Activated CD8-positive, alpha-beta memory T cell treated with anti-CD3 and anti-CD28 coated beads, Interleukin-2, amount 50 U/mL, for 24 hours (primary cell): ENCODE measurements around the gene C12orf50.
"Not testable (repeated sequence)": the region's sequence is repeated elsewhere in the genome, so short reads cannot be mapped to it uniquely, and the experiment has no call there.

Source experiments
- DNase-seq: peaks from one replicate; pipeline ENCODE4 v3.0.0-alpha.2; 2020; ENCODE audit errors: extremely low read depth

The C12orf50 gene

GRCh38 chr12:87988534-87988933, 40.7 kb downstream of the C12orf50 start:
- no peak for DNase-seq

- no peak for DNase-seq
These were observed 44.0 kb downstream of the C12orf50 start for GRCh38 chr12:87985069-87985675.

GRCh38 chr12:87982208-87982607, 47.0 kb downstream of the C12orf50 start:
- no peak for DNase-seq

- no peak for DNase-seq
These were observed 47.7 kb downstream of the C12orf50 start for GRCh38 chr12:87981495-87981894.

GRCh38 chr12:87975879-87976278, 53.3 kb downstream of the C12orf50 start:
- no peak for DNase-seq

- DNase-seq = no peak
These were observed 61.3 kb downstream of the C12orf50 start for GRCh38 chr12:87967871-87968270.

- no peak for DNase-seq
These were observed 68.6 kb downstream of the C12orf50 start for GRCh38 chr12:87960566-87960965.

GRCh38 chr12:87954028-87954427, 75.2 kb downstream of the C12orf50 start:
- DNase-seq = not testable (repeated sequence)

GRCh38 chr12:87953256-87953860, 75.8 kb downstream of the C12orf50 start:
- DNase-seq = no peak

- no peak for DNase-seq
These were observed 76.4 kb downstream of the C12orf50 start for GRCh38 chr12:87952850-87953249.

GRCh38 chr12:87952223-87952622, 77.0 kb downstream of the C12orf50 start:
- no peak for DNase-seq

- DNase-seq = no peak
These were observed 85.4 kb downstream of the C12orf50 start for GRCh38 chr12:87943762-87944161.

GRCh38 chr12:87943023-87943422, 86.2 kb downstream of the C12orf50 start:
- DNase-seq = no peak

- no peak for DNase-seq
These were observed 90.0 kb downstream of the C12orf50 start for GRCh38 chr12:87939182-87939581.

- DNase-seq = no peak
These were observed 94.0 kb downstream of the C12orf50 start for GRCh38 chr12:87935216-87935615.

GRCh38 chr12:87933991-87934390, 95.2 kb downstream of the C12orf50 start:
- no peak for DNase-seq

GRCh38 chr12:87931812-87932211, 97.4 kb downstream of the C12orf50 start:
- DNase-seq = no peak

GRCh38 chr12:87930627-87931026, 98.6 kb downstream of the C12orf50 start:
- DNase-seq = no peak
